SJSA1 (cell line): Measurements from ENCODE around the gene FOXD1. TPM values are rescaled to one million over a fixed set of nuclear protein-coding genes. Genes with fewer than 3 reads are reported as not detected.
"Not testable (repeated sequence)": the region's sequence is repeated elsewhere in the genome, so short reads cannot be mapped to it uniquely, and the experiment has no call there.

ENCODE experiments used
- DNase-seq, 2 experiments: peaks; one replicate each; pipeline ENCODE4 v3.0.0-alpha.2; 2015 to 2020; ENCODE audit warnings: low spot score in 2 of 2, low read depth in 1 of 2
- H3K27ac ChIP-seq: fragments of 250-450 bp; sonication (Bioruptor Pico); 2 replicates; pipeline ENCODE4 v1.5.1; 2020; ENCODE audit warnings: mild to moderate bottlenecking, moderate library complexity
- H3K27me3 ChIP-seq: fragments of 250-450 bp; sonication (Bioruptor Pico); replicated peaks from 2 replicates; pipeline ENCODE4 v1.5.1; 2020; ENCODE audit warnings: mild to moderate bottlenecking, moderate library complexity
- H3K36me3 ChIP-seq: fragments of 250-450 bp; sonication (Bioruptor Pico); 2 replicates; pipeline ENCODE4 v1.5.1; 2020; ENCODE audit warnings: mild to moderate bottlenecking
- H3K4me1 ChIP-seq: fragments of 250-450 bp; sonication (Bioruptor Pico); replicated peaks from 2 replicates; pipeline ENCODE4 v1.6.1; 2021; ENCODE audit warnings: mild to moderate bottlenecking
- H3K4me3 ChIP-seq: fragments of 250-450 bp; sonication (Bioruptor Pico); 2 replicates; pipeline ENCODE4 v1.5.1; 2020; ENCODE audit warnings: mild to moderate bottlenecking
- H3K9me3 ChIP-seq: fragments of 250-450 bp; sonication (Bioruptor Pico); replicated peaks from 2 replicates; pipeline ENCODE4 v1.5.1; 2020; ENCODE audit warnings: mild to moderate bottlenecking
- total RNA-seq: library from RNA; depleted of rRNA; stranded (reverse); fragments of >200 nt; shearing (Covaris generic); gene quantifications from 2 replicates; pipeline ENCODE4 v1.2.3, GENCODE V29; 2014; rRNA removed

Gene FOXD1
- 10.4 and 11.2 TPM in 2 replicates for total RNA-seq

- no peaks in the 10 kb centered on the region for H3K27me3 ChIP-seq
- DNase-seq = peak; percentile 92 to 95
- H3K4me3 ChIP-seq = peak within 1 kb of the TSS; percentile 66
- peaks cover 6% of the 10 kb centered on the region for H3K36me3 ChIP-seq
- peaks cover 13% of the 10 kb centered on the region for H3K4me1 ChIP-seq
- peak within 1 kb of the TSS; percentile 70 for H3K27ac ChIP-seq
- no peaks in the 10 kb centered on the region for H3K9me3 ChIP-seq
Measured at GRCh38 chr5:73448463-73449136, at the start of gene FOXD1. Gene FOXD1, minus strand, starts transcription at chr5:73448777. Its CDS starts 415 bp downstream, at chr5:73448362.

DNA sequence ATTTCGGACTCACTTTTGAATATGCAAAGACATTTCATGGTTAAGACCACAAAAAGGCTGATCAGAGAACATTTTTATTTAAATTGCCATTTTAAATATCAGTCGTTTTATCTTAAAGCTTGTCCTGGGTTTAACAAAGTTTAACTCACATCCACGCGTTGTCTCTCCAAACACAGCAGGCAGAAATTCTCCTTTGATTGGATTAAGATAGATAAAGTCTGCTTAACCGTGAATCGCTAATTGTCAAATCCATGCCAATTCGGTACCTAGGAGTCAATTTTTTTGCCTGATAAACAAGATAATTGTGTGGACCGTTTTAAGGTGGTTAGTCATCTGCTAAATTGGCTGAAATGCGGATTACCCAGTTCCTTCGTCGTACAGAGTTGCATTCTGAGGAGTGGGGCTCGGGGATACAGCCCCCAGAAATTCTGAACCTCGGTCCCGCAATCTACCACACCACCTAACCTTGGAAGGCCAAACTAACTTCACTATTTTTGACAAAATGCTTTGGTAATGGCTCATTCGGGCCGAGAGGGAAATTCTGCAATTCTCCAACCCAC, 49.0 kb upstream of the FOXD1 start:
- no peaks in the 10 kb centered on the region for H3K9me3 ChIP-seq
- peaks cover 40% of the 10 kb centered on the region for H3K36me3 ChIP-seq
- H3K27ac ChIP-seq = peak overlapping the region; percentile 90
- peak overlapping the region; percentile 81 for H3K4me3 ChIP-seq
- H3K4me1 ChIP-seq = peaks cover 19% of the 10 kb centered on the region
- no peaks in the 10 kb centered on the region for H3K27me3 ChIP-seq
- peak in 1 of 2 experiments; percentile 10 for DNase-seq

DNA sequence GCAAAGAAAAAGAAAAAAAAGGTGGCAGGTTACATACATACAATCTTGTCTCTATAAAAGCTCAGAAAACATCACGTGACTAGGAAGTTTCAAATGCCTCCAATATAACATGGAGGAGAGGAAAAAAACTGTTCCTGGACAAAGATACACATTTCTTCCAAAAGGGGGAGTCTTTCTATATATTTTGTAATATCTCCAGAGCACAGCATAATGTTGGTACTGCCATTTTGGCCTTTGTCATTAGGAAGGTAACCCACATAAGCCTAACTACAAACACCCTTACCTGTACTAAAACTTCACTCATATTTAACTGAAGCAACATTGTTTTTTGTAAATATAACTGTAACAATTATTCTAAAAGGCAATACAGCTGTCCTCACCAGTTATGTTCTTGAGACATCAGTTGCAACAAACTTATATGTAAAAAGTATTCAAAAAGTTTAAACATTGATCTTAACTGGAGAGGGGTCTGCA, 48.4 kb upstream of the FOXD1 start:
- Histone ChIP-seq H3K4me1 (peaks cover 19% of the 10 kb centered on the region), H3K9me3 (no peaks in the 10 kb centered on the region), H3K27me3 (no peaks in the 10 kb centered on the region), H3K4me3 (no peak overlapping the region), H3K36me3 (peaks cover 35% of the 10 kb centered on the region), H3K27ac (no peak overlapping the region)
- peak in 1 of 2 experiments; percentile 47 for DNase-seq

GRCh38 chr5:73495772-73496335, 47.3 kb upstream of the FOXD1 start:
- Histone ChIP-seq H3K9me3 (no peaks in the 10 kb centered on the region), H3K4me3 (no peak overlapping the region), H3K4me1 (peaks cover 19% of the 10 kb centered on the region), H3K27ac (no peak overlapping the region), H3K27me3 (no peaks in the 10 kb centered on the region), H3K36me3 (peaks cover 23% of the 10 kb centered on the region)
- DNase-seq = no peak

- H3K36me3 ChIP-seq = peaks cover 12% of the 10 kb centered on the region
- H3K27me3 ChIP-seq = no peaks in the 10 kb centered on the region
- peaks cover 11% of the 10 kb centered on the region for H3K4me1 ChIP-seq
- no peak for DNase-seq
- H3K4me3 ChIP-seq = no peak overlapping the region
- H3K27ac ChIP-seq = no peak overlapping the region
- H3K9me3 ChIP-seq = no peaks in the 10 kb centered on the region
Measured at GRCh38 chr5:73494721-73495120, 46.1 kb upstream of the FOXD1 start.

GRCh38 chr5:73493421-73493820, 44.8 kb upstream of the FOXD1 start:
- peaks cover 2% of the 10 kb centered on the region for H3K36me3 ChIP-seq
- H3K27me3 ChIP-seq = no peaks in the 10 kb centered on the region
- DNase-seq = no peak
- H3K27ac ChIP-seq = no peak overlapping the region
- H3K4me1 ChIP-seq = peaks cover 10% of the 10 kb centered on the region
- no peak overlapping the region for H3K4me3 ChIP-seq
- no peaks in the 10 kb centered on the region for H3K9me3 ChIP-seq

- Histone ChIP-seq H3K4me1 (no peaks in the 10 kb centered on the region), H3K4me3 (no peak overlapping the region), H3K9me3 (no peaks in the 10 kb centered on the region), H3K36me3 (no peaks in the 10 kb centered on the region), H3K27me3 (no peaks in the 10 kb centered on the region), H3K27ac (no peak overlapping the region)
- no peak for DNase-seq
Measured at GRCh38 chr5:73491155-73491554, 42.6 kb upstream of the FOXD1 start.

GRCh38 chr5:73490088-73490487, 41.5 kb upstream of the FOXD1 start:
- H3K9me3 ChIP-seq = no peaks in the 10 kb centered on the region
- H3K4me1 ChIP-seq = no peaks in the 10 kb centered on the region
- no peak overlapping the region for H3K27ac ChIP-seq
- no peak for DNase-seq
- no peaks in the 10 kb centered on the region for H3K36me3 ChIP-seq
- no peaks in the 10 kb centered on the region for H3K27me3 ChIP-seq
- H3K4me3 ChIP-seq = no peak overlapping the region

- H3K36me3 ChIP-seq = no peaks in the 10 kb centered on the region
- no peak overlapping the region for H3K27ac ChIP-seq
- no peaks in the 10 kb centered on the region for H3K4me1 ChIP-seq
- no peak for DNase-seq
- H3K9me3 ChIP-seq = no peaks in the 10 kb centered on the region
- H3K4me3 ChIP-seq = no peak overlapping the region
- H3K27me3 ChIP-seq = no peaks in the 10 kb centered on the region
Measured at GRCh38 chr5:73488806-73489205, 40.2 kb upstream of the FOXD1 start.

GRCh38 chr5:73487815-73488214, 39.2 kb upstream of the FOXD1 start:
- no peaks in the 10 kb centered on the region for H3K27me3 ChIP-seq
- H3K36me3 ChIP-seq = no peaks in the 10 kb centered on the region
- H3K4me1 ChIP-seq = no peaks in the 10 kb centered on the region
- no peaks in the 10 kb centered on the region for H3K9me3 ChIP-seq
- H3K4me3 ChIP-seq = no peak overlapping the region
- no peak overlapping the region for H3K27ac ChIP-seq
- no peak for DNase-seq

DNA sequence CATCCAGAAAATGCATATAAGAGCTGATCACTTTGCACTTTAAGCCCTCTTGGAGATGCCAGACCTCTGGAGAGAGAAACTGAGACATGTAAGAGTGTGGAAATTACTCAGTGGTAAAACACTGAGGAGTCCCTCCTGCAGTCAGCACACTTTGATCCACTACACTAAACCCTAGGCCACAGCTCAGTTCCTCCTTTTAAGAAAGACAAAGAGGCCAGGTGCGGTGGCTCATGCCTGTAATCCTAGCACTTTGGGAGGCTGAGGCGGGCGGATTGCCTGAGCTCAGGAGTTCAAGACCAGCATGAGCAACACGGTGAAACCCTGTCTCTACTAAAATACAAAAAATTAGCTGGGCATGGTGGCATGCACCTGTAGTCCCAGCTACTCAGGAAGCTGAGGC, 38.7 kb upstream of the FOXD1 start:
- H3K9me3 ChIP-seq, H3K4me1 ChIP-seq, H3K27me3 ChIP-seq, H3K36me3 ChIP-seq, H3K4me3 ChIP-seq, DNase-seq, H3K27ac ChIP-seq: not testable (repeated sequence)

DNA sequence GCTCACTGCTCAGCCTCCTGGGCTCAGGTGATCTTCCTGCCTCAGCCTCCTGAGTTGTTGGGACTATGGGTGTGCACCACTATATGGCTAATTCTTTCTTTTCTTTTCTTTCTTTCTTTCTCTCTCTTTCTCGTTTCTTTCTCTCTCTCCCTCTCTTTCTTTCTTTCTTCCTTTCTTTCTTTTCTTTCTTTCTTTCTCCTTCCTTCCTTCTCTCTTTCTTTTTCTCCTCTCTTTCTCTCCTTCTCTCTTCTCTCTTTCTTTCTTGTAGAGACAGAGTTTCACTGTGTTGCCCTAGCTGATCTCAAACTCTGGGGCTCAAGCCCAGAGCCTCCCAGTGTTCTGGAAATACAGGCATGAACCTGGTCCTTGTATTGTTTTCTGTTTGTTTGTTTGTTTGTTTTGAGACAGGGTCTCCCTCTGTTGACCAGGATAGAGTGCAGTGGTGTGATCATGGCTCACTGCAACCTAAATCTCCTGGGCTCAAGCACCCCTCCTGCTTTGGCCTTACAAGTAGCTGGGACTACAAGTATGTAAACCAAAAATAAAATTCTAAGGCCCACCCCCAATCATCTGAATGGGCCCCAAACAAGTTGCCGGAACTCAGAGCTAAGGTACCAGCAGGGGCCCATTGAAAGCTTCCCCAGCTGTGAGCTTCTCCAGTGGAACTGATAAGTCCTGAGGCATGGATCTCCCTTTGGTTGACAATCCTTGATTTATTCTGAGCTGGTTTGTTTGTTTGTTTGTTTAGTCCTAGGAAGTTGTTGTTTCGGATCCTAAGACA, 37.7 kb upstream of the FOXD1 start:
- Histone ChIP-seq H3K27ac (no peak overlapping the region), H3K4me1 (no peaks in the 10 kb centered on the region), H3K36me3 (no peaks in the 10 kb centered on the region), H3K4me3 (no peak overlapping the region), H3K27me3 (no peaks in the 10 kb centered on the region), H3K9me3 (no peaks in the 10 kb centered on the region)
- no peak for DNase-seq

DNA sequence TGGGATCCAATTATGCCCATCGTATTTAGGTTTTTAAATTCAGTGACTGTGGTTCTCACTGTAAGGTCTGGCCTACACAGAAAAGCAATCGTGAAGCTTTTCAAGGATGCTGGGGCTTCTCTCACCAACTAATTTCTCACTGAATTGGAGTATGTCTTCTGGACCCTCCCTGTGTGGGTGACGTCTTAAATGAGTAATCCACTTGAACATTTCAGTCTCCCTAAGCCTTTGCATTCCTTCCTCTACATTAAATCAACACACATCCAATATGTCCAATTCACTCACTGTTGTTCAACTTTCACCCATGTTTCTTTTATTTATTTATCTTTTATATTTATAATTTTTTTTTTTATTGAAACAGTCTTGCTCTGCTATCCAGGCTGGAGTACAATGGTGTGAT, 37.1 kb upstream of the FOXD1 start:
- DNase-seq = no peak
- Histone ChIP-seq H3K27me3 (no peaks in the 10 kb centered on the region), H3K36me3 (no peaks in the 10 kb centered on the region), H3K9me3 (no peaks in the 10 kb centered on the region), H3K27ac (no peak overlapping the region), H3K4me1 (no peaks in the 10 kb centered on the region), H3K4me3 (no peak overlapping the region)

GRCh38 chr5:73484511-73484910, 35.9 kb upstream of the FOXD1 start:
- DNase-seq = no peak
- H3K4me3 ChIP-seq = no peak overlapping the region
- H3K4me1 ChIP-seq = no peaks in the 10 kb centered on the region
- H3K27me3 ChIP-seq = no peaks in the 10 kb centered on the region
- H3K9me3 ChIP-seq = no peaks in the 10 kb centered on the region
- no peaks in the 10 kb centered on the region for H3K36me3 ChIP-seq
- H3K27ac ChIP-seq = no peak overlapping the region
